Measurements from ENCODE around the gene NMRAL1.

Gene NMRAL1

GRCh38 chr16:4517812-4518680 is 43.6 kb upstream of the NMRAL1 start:
- no peak for DNase-seq (ENCODE audit: extremely low read depth, low read depth)

GRCh38 chr16:4515611-4516233 is 41.3 kb upstream of the NMRAL1 start:
- DNase-seq (ENCODE audit: extremely low read depth, low read depth), result no peak
- TF ChIP-seq CTCF (IDR thresholded peaks at IDR 0.05; ENCODE audit: low read depth, low read length, missing control alignments), result no peak
- H3K4me3 ChIP-seq (replicated peaks; ENCODE audit: low read depth, low read length), result no peak overlapping the region

More at GRCh38 chr16:4517812-4518680, 43.6 kb upstream of the NMRAL1 start:
- peak; percentile 61 for TF ChIP-seq CTCF (IDR thresholded peaks at IDR 0.05; ENCODE audit: low read depth, low read length, missing control alignments)
- H3K4me3 ChIP-seq (replicated peaks; ENCODE audit: low read depth, low read length), result no peak overlapping the region

GRCh38 chr16:4514606-4515005 is 40.2 kb upstream of the NMRAL1 start:
- TF ChIP-seq CTCF (IDR thresholded peaks at IDR 0.05; ENCODE audit: low read depth, low read length, missing control alignments), result no peak
- no peak overlapping the region for H3K4me3 ChIP-seq (replicated peaks; ENCODE audit: low read depth, low read length)
- no peak for DNase-seq (ENCODE audit: extremely low read depth, low read depth)

- no peak for TF ChIP-seq CTCF (IDR thresholded peaks at IDR 0.05; ENCODE audit: low read depth, low read length, missing control alignments)
- no peak for DNase-seq (ENCODE audit: extremely low read depth, low read depth)
- H3K4me3 ChIP-seq (replicated peaks; ENCODE audit: low read depth, low read length), result no peak overlapping the region
Measured at GRCh38 chr16:4513881-4514280, 39.5 kb upstream of the NMRAL1 start.

- TF ChIP-seq CTCF (IDR thresholded peaks at IDR 0.05; ENCODE audit: low read depth, low read length, missing control alignments), result no peak
- no peak for DNase-seq (ENCODE audit: extremely low read depth, low read depth)
- H3K4me3 ChIP-seq (replicated peaks; ENCODE audit: low read depth, low read length), result no peak overlapping the region
Measured at GRCh38 chr16:4513086-4513860, 38.8 kb upstream of the NMRAL1 start.

- TF ChIP-seq CTCF (IDR thresholded peaks at IDR 0.05; ENCODE audit: low read depth, low read length, missing control alignments), result no peak
- H3K4me3 ChIP-seq (replicated peaks; ENCODE audit: low read depth, low read length), result no peak overlapping the region
- DNase-seq (ENCODE audit: extremely low read depth, low read depth), result no peak
Measured at GRCh38 chr16:4512473-4512872, 38.0 kb upstream of the NMRAL1 start.

All from HFF-Myc (cell line).